Measurements from ENCODE around the gene CYB561. TPM values are rescaled to one million over a fixed set of nuclear protein-coding genes. Genes with fewer than 3 reads are reported as not detected.

Gene CYB561
- total RNA-seq, 2 donors from 2014 or later = 24.4 to 27.5 TPM

- no peak overlapping the region for H3K4me3 Mint-ChIP-seq
- no peaks in the 10 kb centered on the region for H3K27me3 Mint-ChIP-seq (ENCODE audit: insufficient read depth)
- TF ChIP-seq CTCF (conservative IDR thresholded peaks at IDR 0.05) = no peak
- no peak for DNase-seq
- no peak overlapping the region for H3K9ac ChIP-seq (ENCODE audit: extremely low read depth, low read length, poor library complexity, severe bottlenecking)
- no peaks in the 10 kb centered on the region for H3K36me3 ChIP-seq (ENCODE audit: control insufficient read depth, insufficient read depth, low read length)
- H3K36me3 Mint-ChIP-seq (ENCODE audit: low read depth) = peaks cover 10% of the 10 kb centered on the region
- no peak overlapping the region for H3K4me3 ChIP-seq (ENCODE audit: low read length)
- WGBS, 2 experiments (ENCODE audit: insufficient coverage in 1 of 2, insufficient read length in 1 of 2) = 88 to 90% methylated on average over 5 to 6 of the region's 6 CpGs
- H3K9me3 ChIP-seq (ENCODE audit: control insufficient read depth, low read length) = no peaks in the 10 kb centered on the region
- H3K9me3 Mint-ChIP-seq = no peaks in the 10 kb centered on the region
- no peak overlapping the region for H3K27ac Mint-ChIP-seq
- H3K27ac ChIP-seq (ENCODE audit: low read depth, low read length) = no peak overlapping the region
- no peaks in the 10 kb centered on the region for H3K4me1 Mint-ChIP-seq
- no peaks in the 10 kb centered on the region for H3K27me3 ChIP-seq (ENCODE audit: control insufficient read depth, insufficient read depth, low read length, poor library complexity, severe bottlenecking)
- no peaks in the 10 kb centered on the region for H3K4me1 ChIP-seq (ENCODE audit: control insufficient read depth, insufficient read depth, low read length)
These were observed 50.9 kb downstream of the CYB561 start for GRCh38 chr17:63395075-63395805.

GRCh38 chr17:63390090-63390489, 56.0 kb downstream of the CYB561 start:
- H3K36me3 Mint-ChIP-seq (ENCODE audit: low read depth) = peaks cover 4% of the 10 kb centered on the region
- no peaks in the 10 kb centered on the region for H3K36me3 ChIP-seq (ENCODE audit: control insufficient read depth, insufficient read depth, low read length)
- no peaks in the 10 kb centered on the region for H3K9me3 Mint-ChIP-seq
- no peak overlapping the region for H3K4me3 Mint-ChIP-seq
- H3K4me1 Mint-ChIP-seq = no peaks in the 10 kb centered on the region
- no peak overlapping the region for H3K4me3 ChIP-seq (ENCODE audit: low read length)
- no peak for TF ChIP-seq CTCF (conservative IDR thresholded peaks at IDR 0.05)
- 95 to 100% methylated on average over 5 of the region's 5 CpGs for WGBS, 2 experiments (ENCODE audit: insufficient coverage in 1 of 2, insufficient read length in 1 of 2)
- no peak for DNase-seq
- no peak overlapping the region for H3K27ac ChIP-seq (ENCODE audit: low read depth, low read length)
- H3K4me1 ChIP-seq (ENCODE audit: control insufficient read depth, insufficient read depth, low read length) = no peaks in the 10 kb centered on the region
- H3K27me3 Mint-ChIP-seq (ENCODE audit: insufficient read depth) = no peaks in the 10 kb centered on the region
- no peaks in the 10 kb centered on the region for H3K27me3 ChIP-seq (ENCODE audit: control insufficient read depth, insufficient read depth, low read length, poor library complexity, severe bottlenecking)
- H3K27ac Mint-ChIP-seq = no peak overlapping the region
- no peak overlapping the region for H3K9ac ChIP-seq (ENCODE audit: extremely low read depth, low read length, poor library complexity, severe bottlenecking)
- H3K9me3 ChIP-seq (ENCODE audit: control insufficient read depth, low read length) = no peaks in the 10 kb centered on the region

GRCh38 chr17:63387656-63388340, 58.3 kb downstream of the CYB561 start:
- H3K4me1 ChIP-seq (ENCODE audit: control insufficient read depth, insufficient read depth, low read length) = no peaks in the 10 kb centered on the region
- Mint-ChIP-seq H3K27ac (no peak overlapping the region), H3K4me1 (no peaks in the 10 kb centered on the region), H3K36me3 (ENCODE audit: low read depth) (peaks cover 4% of the 10 kb centered on the region), H3K4me3 (no peak overlapping the region), H3K9me3 (no peaks in the 10 kb centered on the region), H3K27me3 (ENCODE audit: insufficient read depth) (no peaks in the 10 kb centered on the region)
- no peak overlapping the region for H3K4me3 ChIP-seq (ENCODE audit: low read length)
- no peak for TF ChIP-seq CTCF (conservative IDR thresholded peaks at IDR 0.05)
- no peak overlapping the region for H3K27ac ChIP-seq (ENCODE audit: low read depth, low read length)
- H3K9me3 ChIP-seq (ENCODE audit: control insufficient read depth, low read length) = no peaks in the 10 kb centered on the region
- no peaks in the 10 kb centered on the region for H3K36me3 ChIP-seq (ENCODE audit: control insufficient read depth, insufficient read depth, low read length)
- no peaks in the 10 kb centered on the region for H3K27me3 ChIP-seq (ENCODE audit: control insufficient read depth, insufficient read depth, low read length, poor library complexity, severe bottlenecking)
- H3K9ac ChIP-seq (ENCODE audit: extremely low read depth, low read length, poor library complexity, severe bottlenecking) = no peak overlapping the region
- WGBS, 2 experiments (ENCODE audit: insufficient coverage in 1 of 2, insufficient read length in 1 of 2) = 93 to 95% methylated on average over 2 to 4 of the region's 4 CpGs
- DNase-seq = no peak
